Measurements from ENCODE around the gene OR5T1.

OR5T1 gene

DNA sequence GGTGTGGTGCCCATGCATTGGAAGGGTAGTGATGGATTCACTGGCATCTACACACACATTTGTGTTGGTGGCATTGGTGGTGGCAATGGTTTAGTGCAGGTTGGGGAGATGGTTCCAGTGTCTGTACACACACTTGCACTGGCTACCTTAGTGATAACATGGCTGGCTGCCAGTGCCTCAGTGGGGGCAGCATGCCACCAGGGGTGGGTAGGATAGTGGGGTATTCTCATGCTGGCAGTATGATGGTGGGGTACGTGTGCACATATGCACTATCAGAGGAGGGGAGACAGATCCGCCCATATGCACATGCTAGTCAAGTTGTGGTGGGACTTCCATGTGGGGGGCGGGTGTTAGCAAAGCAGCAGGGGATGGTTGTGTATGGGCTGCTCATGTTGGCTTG lies 33.9 kb downstream of the OR5T1 start:
- DNase-seq = no peak
- no peaks in the 10 kb centered on the region for H3K36me3 ChIP-seq (ENCODE audit: control insufficient read depth, insufficient read depth, low read length)
- no CpG with 5 or more reads among the region's 3 CpGs for WGBS (ENCODE audit: extremely low coverage, insufficient coverage, low lambda C conversion rate)
- H3K56ac ChIP-seq (ENCODE audit: low read length) = no peak overlapping the region
- H3K18ac ChIP-seq (ENCODE audit: low read length) = no peak overlapping the region
- no peak overlapping the region for H4K8ac ChIP-seq (ENCODE audit: low read depth, low read length)
- H3K79me1 ChIP-seq (ENCODE audit: low read length) = no peaks in the 10 kb centered on the region
- H3K4me3 ChIP-seq (ENCODE audit: low read length) = no peak overlapping the region
- H3K23ac ChIP-seq (ENCODE audit: low read length) = no peak overlapping the region
- H4K5ac ChIP-seq (ENCODE audit: low read length) = no peak overlapping the region
- H2BK15ac ChIP-seq (replicated peaks; ENCODE audit: low read depth) = no peak overlapping the region
- H3K4me2 ChIP-seq (ENCODE audit: low read length) = no peak overlapping the region
- no peak overlapping the region for H3K4ac ChIP-seq (ENCODE audit: low read depth, low read length)
- H2BK5ac ChIP-seq (ENCODE audit: low read length) = no peak overlapping the region
- H3K27ac ChIP-seq (ENCODE audit: low read depth, low read length) = no peak overlapping the region
- no peak overlapping the region for H3K9ac ChIP-seq (ENCODE audit: low read length)
- no peaks in the 10 kb centered on the region for H3K27me3 ChIP-seq (ENCODE audit: insufficient read depth, low read length, poor library complexity)
- no peaks in the 10 kb centered on the region for H3K79me2 ChIP-seq (ENCODE audit: control insufficient read depth, insufficient read depth, low read length)
- no peak overlapping the region for H2BK120ac ChIP-seq (ENCODE audit: low read depth, low read length)
- no peaks in the 10 kb centered on the region for H3K4me1 ChIP-seq (ENCODE audit: control insufficient read depth, low read depth, low read length)
- H2AK5ac ChIP-seq (ENCODE audit: low read length) = no peak overlapping the region

DNA sequence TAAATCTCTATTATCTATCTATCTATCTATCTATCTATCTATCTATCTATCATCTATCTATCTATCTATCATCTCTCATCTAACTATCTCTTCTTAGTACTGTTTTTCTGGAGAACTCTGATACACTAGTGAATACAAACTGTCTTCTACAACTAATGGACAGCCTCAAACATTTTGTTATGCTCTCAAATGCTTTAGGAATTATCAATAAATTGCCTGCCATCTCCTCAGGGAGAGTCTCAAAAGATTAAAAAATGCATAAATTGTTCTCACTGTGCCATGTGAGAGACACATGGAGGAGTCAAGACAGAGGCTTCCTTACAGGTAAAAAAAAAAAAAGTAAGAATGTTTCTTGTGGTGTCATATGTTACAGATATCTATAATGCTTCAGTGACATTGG lies 40.9 kb downstream of the OR5T1 start, which contains the start of gene OR8K3:
Gene OR8K3, plus strand, starts transcription at position 301 of the 400 bp plus-strand sequence. CDS start 3,163 bp downstream, outside the sequence.
- no peaks in the 10 kb centered on the region for H3K36me3 ChIP-seq (ENCODE audit: control insufficient read depth, insufficient read depth, low read length)
- H2BK15ac ChIP-seq (replicated peaks; ENCODE audit: low read depth) = no peak within 1 kb of the TSS
- H3K27ac ChIP-seq (ENCODE audit: low read depth, low read length) = no peak within 1 kb of the TSS
- H3K4me1 ChIP-seq (ENCODE audit: control insufficient read depth, low read depth, low read length) = no peaks in the 10 kb centered on the region
- H4K5ac ChIP-seq (ENCODE audit: low read length) = no peak within 1 kb of the TSS
- no peak within 1 kb of the TSS for H2BK5ac ChIP-seq (ENCODE audit: low read length)
- H2AK5ac ChIP-seq (ENCODE audit: low read length) = no peak within 1 kb of the TSS
- H3K4me3 ChIP-seq (ENCODE audit: low read length) = no peak within 1 kb of the TSS
- H3K27me3 ChIP-seq (ENCODE audit: insufficient read depth, low read length, poor library complexity) = no peaks in the 10 kb centered on the region
- H3K18ac ChIP-seq (ENCODE audit: low read length) = no peak within 1 kb of the TSS
- DNase-seq = no peak
- H4K8ac ChIP-seq (ENCODE audit: low read depth, low read length) = no peak within 1 kb of the TSS
- no peak within 1 kb of the TSS for H2BK120ac ChIP-seq (ENCODE audit: low read depth, low read length)
- no peak within 1 kb of the TSS for H3K4me2 ChIP-seq (ENCODE audit: low read length)
- no peak within 1 kb of the TSS for H3K4ac ChIP-seq (ENCODE audit: low read depth, low read length)
- no peak within 1 kb of the TSS for H3K9ac ChIP-seq (ENCODE audit: low read length)
- H3K79me1 ChIP-seq (ENCODE audit: low read length) = no peaks in the 10 kb centered on the region
- H3K79me2 ChIP-seq (ENCODE audit: control insufficient read depth, insufficient read depth, low read length) = no peaks in the 10 kb centered on the region
- no peak within 1 kb of the TSS for H3K56ac ChIP-seq (ENCODE audit: low read length)
- no peak within 1 kb of the TSS for H3K23ac ChIP-seq (ENCODE audit: low read length)
